ENCODE results near the gene NR4A2. TPM values are rescaled to one million over a fixed set of nuclear protein-coding genes. Genes with fewer than 3 reads are reported as not detected.

NR4A2 gene
- total RNA-seq = 0.24 and 0.43 TPM in 2 replicates

GRCh38 chr2:156332534-156333273 is at the start of gene NR4A2:
NR4A2 (minus strand) TSS chr2:156332721; CDS start chr2:156330186, 2,535 bp downstream.

Other genes starting within 250 kb of the NR4A2 start
- 127 and 156 TPM in 2 replicates for gene GPD2, start 103.7 kb upstream of the NR4A2 start, total RNA-seq